CD4-positive, alpha-beta T cell treated with Interleukin-17A for 4 hours (primary cell): ENCODE results near the gene CCDC66.
"Not testable (repeated sequence)": the region's sequence is repeated elsewhere in the genome, so short reads cannot be mapped to it uniquely, and the experiment has no call there.

Experiments used
- DNase-seq: peaks from one replicate; pipeline ENCODE4 v3.0.0-alpha.2; 2020; ENCODE audit warnings: mixed read lengths

Gene CCDC66

DNA sequence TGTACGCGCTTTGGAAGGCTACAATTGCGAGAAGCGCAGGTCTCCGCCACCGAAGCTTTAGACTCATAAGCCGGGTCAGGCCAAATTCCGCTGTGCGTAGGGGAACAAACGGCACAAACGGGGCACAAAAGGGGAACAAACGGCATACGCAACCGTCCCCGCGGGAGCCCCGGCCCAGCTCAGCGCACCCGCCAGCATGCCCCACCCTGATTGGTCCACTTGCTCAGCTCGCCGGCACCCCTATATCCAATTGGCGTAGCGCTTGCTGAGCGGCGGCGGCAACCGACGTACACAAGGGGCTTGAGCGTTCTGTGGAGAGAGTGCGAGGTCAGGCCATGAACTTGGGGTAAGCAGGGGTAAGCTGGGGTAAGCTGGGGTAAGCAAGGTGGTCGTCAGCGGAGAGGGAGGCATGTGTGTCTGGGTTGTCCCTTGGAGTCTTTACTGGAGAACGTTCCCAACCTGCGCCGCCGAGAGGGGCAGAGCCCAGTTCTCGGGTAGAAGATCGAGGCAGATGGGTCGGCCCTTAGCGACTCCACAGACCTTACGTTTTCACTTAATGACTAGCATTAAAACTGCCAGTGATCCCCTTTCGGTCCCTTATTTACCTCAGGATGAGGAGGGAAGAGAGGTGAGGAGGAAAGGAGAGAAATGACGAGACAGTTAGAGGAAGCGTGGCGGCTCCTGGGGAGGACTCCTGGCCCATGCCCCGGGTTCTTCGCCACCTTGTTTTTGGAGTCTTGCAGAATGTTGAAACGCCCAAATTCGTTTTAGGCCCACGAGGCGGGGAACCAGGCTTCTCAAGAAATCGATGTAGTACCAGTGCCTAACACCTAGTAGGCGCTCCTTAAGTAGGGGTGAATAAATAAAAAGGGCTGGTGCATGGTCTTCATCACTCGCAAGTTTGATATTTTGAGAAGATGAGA lies at the start of gene CCDC66:
CCDC66 (plus strand) TSS at position 268 of the 923 bp plus-strand sequence; CDS start at position 336, 68 bp downstream.
- peak; percentile 93 for DNase-seq

DNA sequence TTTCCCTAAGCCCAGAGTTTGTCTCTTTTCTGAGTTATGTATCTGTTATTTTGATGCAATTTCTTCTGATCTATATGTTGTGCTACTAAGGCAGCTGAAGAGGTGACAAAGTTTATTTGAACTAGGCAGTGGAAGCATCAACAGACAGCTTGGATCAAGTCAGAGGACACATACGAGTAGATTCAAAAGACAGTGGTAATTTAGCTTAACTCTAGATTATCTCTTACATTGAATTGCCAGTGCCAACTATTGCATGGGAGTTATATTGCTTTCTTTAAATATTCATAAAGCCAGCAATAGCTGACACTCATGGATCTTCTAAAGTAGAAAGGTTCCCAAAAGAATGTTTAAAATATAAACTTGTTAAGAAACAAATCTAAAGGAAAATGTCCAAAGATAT lies 37.3 kb upstream of the CCDC66 start:
- no peak for DNase-seq

- no peak for DNase-seq
Observed at GRCh38 chr3:56522374-56522773, 34.6 kb upstream of the CCDC66 start.

- no peak for DNase-seq
Observed at GRCh38 chr3:56525291-56525690, 31.7 kb upstream of the CCDC66 start.

- no peak for DNase-seq
Observed at GRCh38 chr3:56536735-56537134, 20.2 kb upstream of the CCDC66 start.

GRCh38 chr3:56547486-56547885 lies 9.5 kb upstream of the CCDC66 start:
- DNase-seq, result no peak

GRCh38 chr3:56557831-56558170 lies 826 bp downstream of the CCDC66 start:
- no peak for DNase-seq

DNA sequence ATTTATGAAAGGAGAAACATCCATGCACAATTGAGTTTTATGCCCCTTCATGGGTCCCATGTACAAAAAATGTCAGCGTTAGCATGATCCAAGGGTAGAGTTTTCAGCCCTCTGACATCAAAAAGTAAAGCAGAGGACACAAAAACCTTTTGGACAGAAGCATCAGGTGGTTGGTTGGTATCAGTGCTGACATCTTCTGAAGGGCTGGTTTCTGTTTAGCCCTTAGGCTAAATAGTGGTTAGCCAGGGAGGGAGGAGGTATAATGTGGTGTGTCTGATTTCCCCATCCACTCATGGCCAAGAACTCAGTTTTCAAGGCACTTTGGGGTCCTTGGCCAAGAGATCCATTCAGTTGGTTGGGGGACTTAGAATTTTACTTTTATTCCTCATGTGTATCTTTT lies 16.5 kb downstream of the CCDC66 start:
- no peak for DNase-seq

GRCh38 chr3:56581941-56582340 lies 25.0 kb downstream of the CCDC66 start:
- DNase-seq, result not testable (repeated sequence)

GRCh38 chr3:56584275-56584674 lies 27.3 kb downstream of the CCDC66 start:
- DNase-seq, result not testable (repeated sequence)

GRCh38 chr3:56590814-56591213 lies 33.8 kb downstream of the CCDC66 start:
- DNase-seq, result no peak

DNA sequence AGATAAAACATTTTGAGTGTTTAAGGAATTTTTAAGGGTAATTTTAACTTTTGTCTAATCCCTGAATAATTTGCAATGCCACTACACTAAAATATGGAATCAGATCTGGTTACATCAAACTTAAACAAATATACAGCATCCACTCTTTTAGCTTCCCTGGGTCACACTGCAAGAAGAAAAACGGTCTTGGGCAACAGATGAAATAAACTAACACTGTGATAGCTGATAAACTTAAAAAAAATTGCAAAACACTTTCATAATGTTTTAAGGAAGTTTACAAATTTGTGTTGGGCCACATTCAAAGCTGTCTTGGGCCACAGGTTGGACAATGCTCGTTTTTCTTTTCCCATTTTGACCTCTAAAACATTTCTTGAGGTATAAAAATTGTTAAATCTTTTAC lies 34.3 kb downstream of the CCDC66 start:
- no peak for DNase-seq

DNA sequence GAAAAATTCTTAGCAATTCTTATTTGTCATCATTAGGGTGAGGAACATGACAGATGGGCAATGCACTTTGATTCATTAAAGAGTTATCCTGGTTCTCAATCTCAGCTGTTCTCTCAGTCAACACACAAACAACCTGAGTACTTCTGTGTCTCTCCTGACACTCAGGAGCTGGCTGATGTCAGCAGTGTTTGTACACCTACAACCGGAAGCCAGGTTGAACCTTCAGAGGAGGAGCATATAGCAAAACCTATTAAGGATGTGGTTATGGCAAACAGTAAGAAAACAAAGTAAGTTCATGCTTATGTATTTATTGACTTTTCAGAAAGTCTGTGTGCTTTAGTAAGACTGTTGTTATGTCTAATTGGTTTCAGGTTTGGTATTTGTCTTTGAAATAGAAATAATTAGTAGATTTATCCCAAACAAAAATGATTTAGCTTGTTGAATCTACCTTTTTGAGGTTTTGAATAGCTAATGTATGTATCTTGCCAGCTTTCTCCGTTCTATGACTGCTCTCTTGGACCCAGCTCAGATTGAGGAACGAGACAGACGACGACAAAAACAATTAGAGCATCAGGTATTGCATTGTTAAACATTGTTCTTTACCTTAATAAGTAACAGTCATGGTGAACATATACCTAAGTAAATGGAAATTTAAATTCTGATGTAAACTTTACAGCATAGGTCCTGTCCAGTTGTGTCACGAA lies 36.6 kb downstream of the CCDC66 start:
- peak; percentile 72 for DNase-seq

DNA sequence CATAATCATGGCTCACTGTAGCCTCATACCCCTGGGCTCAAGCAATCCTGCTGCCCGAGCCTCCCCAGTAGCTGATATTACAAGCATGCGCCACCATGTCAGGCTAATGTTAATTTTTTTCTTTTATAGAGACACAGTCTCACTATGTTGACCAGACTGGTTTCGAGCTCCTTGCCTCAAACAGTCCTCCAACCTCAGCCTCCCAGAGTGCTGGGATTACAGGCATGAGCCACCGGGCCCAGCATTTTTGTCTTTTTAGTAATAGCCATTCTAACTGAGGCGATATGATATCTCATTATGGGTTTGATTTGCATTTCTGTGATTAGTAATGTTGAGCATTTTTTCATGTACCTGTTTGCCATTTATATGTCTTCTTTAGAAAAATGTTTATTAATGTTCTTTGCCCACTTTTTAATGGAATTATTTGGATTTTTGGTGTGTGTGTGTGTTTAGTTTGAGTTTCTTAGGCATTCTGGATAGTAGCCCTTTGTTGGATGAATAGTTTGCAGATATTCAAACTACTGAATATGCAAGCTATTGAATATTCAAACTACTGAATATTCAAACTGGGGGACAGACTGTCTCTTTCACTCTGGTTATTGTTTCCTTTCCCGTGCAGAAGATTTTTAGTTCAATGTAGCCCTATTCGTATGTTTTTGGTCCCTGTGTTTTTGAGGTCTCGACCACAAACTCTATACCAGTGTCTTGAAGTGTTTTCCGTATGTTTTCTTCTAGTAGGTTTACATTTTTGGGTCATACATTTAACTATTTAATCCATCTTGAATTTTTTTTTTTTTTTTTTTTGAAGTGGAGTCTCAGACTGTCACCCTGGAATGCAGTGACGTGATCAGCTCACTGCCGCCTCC lies 39.2 kb downstream of the CCDC66 start:
- no peak for DNase-seq

DNA sequence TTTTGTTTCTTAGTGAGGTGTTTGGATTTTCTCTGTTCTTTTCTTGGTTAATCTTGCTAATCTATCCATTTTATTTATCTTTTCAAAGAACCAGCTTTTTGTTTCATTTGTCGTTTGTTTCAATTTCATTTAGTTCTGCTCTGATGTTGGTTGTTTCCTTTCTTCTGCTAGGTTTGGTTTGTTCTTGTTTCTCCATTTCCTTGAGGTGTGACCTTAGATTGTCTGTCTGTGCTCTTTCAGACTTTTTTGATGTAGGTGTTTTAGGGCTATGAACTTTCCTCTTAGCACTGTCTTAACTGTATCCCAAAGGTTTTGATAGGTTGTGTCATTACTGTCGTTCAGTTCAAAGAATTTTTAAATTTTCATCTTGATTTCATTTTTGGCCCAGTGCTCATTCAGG lies 51.5 kb downstream of the CCDC66 start:
- DNase-seq, result not testable (repeated sequence)

DNA sequence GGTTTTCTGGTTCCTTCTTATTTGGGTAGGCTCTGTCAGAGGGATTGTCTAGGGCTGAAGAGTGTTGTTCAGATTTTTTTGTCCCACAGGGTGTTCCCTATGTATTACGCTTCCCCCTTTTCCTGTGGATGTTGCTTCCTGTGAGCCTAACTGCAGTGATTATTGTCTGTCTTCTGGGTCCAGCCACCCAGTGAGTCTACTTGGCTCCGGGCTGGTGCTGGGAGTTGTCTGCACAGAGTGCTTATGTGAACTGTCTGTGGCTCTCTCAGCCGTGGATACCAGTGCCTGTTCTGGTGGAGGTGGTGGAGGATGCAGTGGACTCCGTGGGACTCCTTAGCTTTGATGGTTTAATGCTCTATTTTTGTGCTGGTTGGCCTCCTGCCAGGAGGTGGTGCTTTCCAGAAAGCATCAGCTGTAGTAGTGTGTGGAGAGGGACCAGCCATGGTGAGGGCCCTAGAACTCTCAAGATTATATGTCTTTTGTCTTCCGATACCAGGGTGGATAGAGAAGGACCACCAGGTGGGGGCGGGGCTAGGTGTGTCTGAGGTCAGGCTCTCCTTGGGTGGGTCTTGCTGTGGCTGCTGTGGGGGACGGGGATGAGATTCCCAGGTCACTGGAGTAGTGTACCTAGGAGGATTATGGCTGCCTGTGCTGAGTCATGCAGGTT lies 53.8 kb downstream of the CCDC66 start:
- DNase-seq, result no peak

DNA sequence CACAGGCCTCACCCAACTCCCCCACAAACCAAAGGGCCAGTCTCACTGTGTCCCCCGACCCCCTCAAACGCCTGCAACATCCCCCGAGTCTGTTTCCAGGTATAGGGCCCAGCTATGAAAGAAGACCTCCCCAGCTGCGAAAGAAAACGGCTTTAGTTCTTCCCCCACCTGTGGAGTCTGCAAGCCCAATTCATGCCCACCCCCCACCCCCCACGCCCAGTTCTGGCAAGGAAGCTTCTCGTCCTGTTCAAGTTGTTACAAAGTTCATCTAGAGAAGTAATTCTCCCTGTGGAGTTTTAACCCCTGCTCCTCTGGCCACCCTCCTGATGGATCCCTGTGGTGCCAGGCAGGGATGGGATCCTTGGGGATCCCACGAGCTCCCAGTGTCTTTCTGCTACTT lies 54.4 kb downstream of the CCDC66 start:
- no peak for DNase-seq

GRCh38 chr3:56612146-56612545 lies 55.2 kb downstream of the CCDC66 start:
- no peak for DNase-seq

GRCh38 chr3:56613016-56613415 lies 56.0 kb downstream of the CCDC66 start:
- peak; percentile 15 for DNase-seq

DNA sequence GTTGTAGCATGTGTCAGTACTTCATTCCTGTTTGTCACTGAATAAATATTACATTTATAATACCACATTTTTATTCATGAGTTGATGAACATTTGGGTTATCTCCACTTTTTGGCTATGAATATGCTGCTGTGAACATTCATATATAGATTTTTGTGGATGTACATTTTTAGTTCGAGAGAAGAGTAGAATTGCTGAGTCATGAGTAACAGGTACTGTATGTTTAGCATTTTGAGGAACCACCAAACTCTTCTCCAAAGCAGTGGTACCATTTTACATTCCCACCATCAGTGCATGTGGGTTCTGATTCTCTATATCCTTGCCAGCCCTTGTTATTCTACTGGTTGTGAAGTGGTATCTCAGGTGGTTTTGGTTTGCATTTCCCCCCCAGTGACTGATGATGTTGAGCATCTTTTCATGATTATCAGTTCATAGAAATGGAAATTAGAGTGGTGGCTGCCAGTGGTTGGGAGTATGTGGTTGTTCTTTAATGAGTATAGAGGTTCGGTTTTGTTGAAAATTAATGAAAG lies 59.6 kb downstream of the CCDC66 start:
- DNase-seq, result no peak

DNA sequence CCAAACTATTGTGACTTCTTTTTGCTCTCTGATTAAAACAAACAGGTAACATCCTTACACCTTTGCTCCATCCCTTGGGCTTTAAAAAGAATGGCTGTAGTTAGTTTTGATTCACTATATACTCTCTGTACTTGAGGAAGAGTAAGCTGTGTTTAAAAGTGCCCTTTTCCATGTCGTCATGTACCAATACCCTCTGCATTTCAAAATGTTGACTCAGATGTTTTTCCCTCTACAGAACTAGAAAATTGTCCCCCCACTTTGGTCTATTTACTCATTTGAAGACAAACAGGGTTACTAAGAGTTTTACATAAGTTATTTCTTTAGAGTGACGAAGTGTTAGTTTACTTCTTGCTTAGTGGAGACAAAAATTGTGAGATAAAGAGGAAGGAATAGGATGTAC lies 63.4 kb downstream of the CCDC66 start:
- DNase-seq, result no peak

GRCh38 chr3:56621681-56622080 lies 64.7 kb downstream of the CCDC66 start:
- DNase-seq, result no peak
